CD4-positive, CD25-positive, alpha-beta regulatory T cell (primary cell): ENCODE data around the gene GRIP2. TPM values are rescaled to one million over a fixed set of nuclear protein-coding genes. Genes with fewer than 3 reads are reported as not detected.

Experiments
- ATAC-seq, 2 donors: fragments of 150-1000 bp; cut with Tn5 transposase; one replicate each; pipeline ENCODE4 v1.10.0; 2021; ENCODE audit warnings: low read depth in 2 of 2, moderate number of reproducible peaks in 2 of 2, moderate library complexity in 1 of 2
- DNase-seq, 3 donors: peaks; one replicate each; pipeline versions ENCODE4 v3.0.0 to v3.0.0-alpha.2; 2012 to 2022; ENCODE audit warnings: mixed read lengths in 1 of 3
- H3K27ac ChIP-seq: one replicate; pipeline ENCODE4 v1.7.0; 2013; ENCODE audit warnings: mild to moderate bottlenecking, low read length; ENCODE audit not compliant: insufficient read depth, poor library complexity, severe bottlenecking
- H3K27me3 ChIP-seq: one replicate; pipeline ENCODE4 v1.7.0; 2013; ENCODE audit warnings: low read length; ENCODE audit not compliant: control insufficient read depth, insufficient read depth
- H3K36me3 ChIP-seq: one replicate; pipeline ENCODE4 v1.7.0; 2013; ENCODE audit warnings: mild to moderate bottlenecking, low read length, moderate library complexity; ENCODE audit not compliant: control insufficient read depth, insufficient read depth
- H3K4me1 ChIP-seq: 2 replicates; pipeline ENCODE4 v1.7.0; 2013; ENCODE audit warnings: mild to moderate bottlenecking, low read length; ENCODE audit not compliant: insufficient read depth, control insufficient read depth, poor library complexity, severe bottlenecking
- H3K4me3 ChIP-seq: one replicate; pipeline ENCODE4 v1.7.0; 2013; ENCODE audit warnings: low read depth, mild to moderate bottlenecking, low read length, moderate library complexity
- H3K9me3 ChIP-seq, 2 experiments: 1 replicate in 1 of 2; 2 replicates in 1 of 2; pipeline ENCODE4 v1.7.0; 2013; ENCODE audit warnings: low read length in 2 of 2, mild to moderate bottlenecking in 1 of 2, moderate library complexity in 1 of 2; ENCODE audit not compliant: control insufficient read depth in 2 of 2
- H3K27ac Mint-ChIP-seq, 3 donors: one replicate each; pipeline ENCODE4 v1.8.0; 2020 to 2022; ENCODE audit warnings: mild to moderate bottlenecking in 3 of 3, mixed read lengths in 3 of 3, moderate library complexity in 2 of 3
- H3K27me3 Mint-ChIP-seq: one replicate; pipeline ENCODE4 v1.8.0; 2022; ENCODE audit warnings: mild to moderate bottlenecking, mixed read lengths
- H3K36me3 Mint-ChIP-seq: one replicate; pipeline ENCODE4 v1.8.0; 2020; ENCODE audit warnings: mixed read lengths
- H3K4me1 Mint-ChIP-seq, 4 donors: one replicate each; pipeline ENCODE4 v1.8.0; 2020 to 2022; ENCODE audit warnings: mixed read lengths in 4 of 4, mild to moderate bottlenecking in 1 of 4
- H3K4me3 Mint-ChIP-seq, 4 donors: one replicate each; pipeline ENCODE4 v1.8.0; 2020 to 2022; ENCODE audit warnings: mild to moderate bottlenecking in 4 of 4, mixed read lengths in 4 of 4, moderate library complexity in 3 of 4
- H3K9me3 Mint-ChIP-seq, 7 donors: one replicate each; pipeline ENCODE4 v1.8.0; 2020 to 2022; ENCODE audit warnings: mixed read lengths in 7 of 7, mild to moderate bottlenecking in 3 of 7, moderate library complexity in 2 of 7
- polyA plus RNA-seq, 4 donors: library from polyadenylated mRNA; unstranded; fragments of 300-500 nt; fragmentation: Illumina TruSeq; gene quantifications; one replicate each; pipeline ENCODE4 v1.2.3, GENCODE V29; 2021
- total RNA-seq: library from RNA; stranded (reverse); gene quantifications from one replicate; pipeline ENCODE4 v1.2.3, GENCODE V29; 2022

The GRIP2 gene
- total and polyA plus RNA-seq, 5 donors from 2014 or later, result 0.18 TPM; not detected in 4

DNA sequence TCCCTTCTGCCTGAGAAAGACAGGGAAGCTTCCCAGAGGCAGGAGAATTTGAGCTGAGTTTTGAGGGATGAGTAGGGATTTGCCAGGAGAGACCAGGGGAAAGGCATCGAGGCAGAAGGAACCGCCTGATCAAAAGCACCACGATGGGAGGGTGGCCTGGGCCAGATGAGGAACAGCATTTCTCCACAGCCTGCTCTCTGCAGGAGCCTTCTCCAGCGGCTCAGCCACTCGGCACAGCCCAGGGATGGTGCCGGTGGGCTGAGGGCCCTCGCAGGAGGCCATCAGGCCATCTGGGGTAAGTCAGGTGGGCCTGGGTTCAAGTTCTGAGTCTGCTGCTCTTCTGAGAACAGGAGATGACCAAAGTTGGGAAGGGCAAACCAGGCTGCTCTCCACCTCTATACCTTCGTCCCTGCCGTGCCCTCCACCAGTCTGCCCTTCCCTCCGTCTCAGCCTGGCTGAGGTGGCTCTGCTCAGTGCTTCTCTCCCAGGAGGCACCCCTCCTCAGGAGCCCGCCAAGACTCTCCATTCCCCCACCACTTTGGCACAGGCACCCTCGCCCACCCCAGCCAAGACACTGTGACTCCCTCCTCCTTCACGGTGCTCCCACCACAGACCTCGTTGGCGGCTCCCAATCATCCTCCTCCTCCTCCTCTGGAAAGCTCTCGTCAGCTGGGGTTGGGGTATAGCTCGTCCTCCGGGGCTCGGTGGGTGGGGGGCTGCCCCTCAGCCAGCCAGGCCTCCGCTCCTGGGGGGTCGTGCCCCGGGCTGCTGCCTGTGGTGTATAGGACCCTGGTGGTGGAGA, 34.9 kb downstream of the GRIP2 start:
- Histone ChIP-seq H3K4me1 (no peaks in the 10 kb centered on the region), H3K9me3 (peaks cover 7 to 15% of the 10 kb centered on the region in 2 experiments), H3K4me3 (no peak overlapping the region), H3K36me3 (no peaks in the 10 kb centered on the region), H3K27me3 (no peaks in the 10 kb centered on the region), H3K27ac (no peak overlapping the region)
- ATAC-seq, result no peak
- DNase-seq, result no peak
- Mint-ChIP-seq H3K4me3 (no peak overlapping the region), H3K27me3 (no peaks in the 10 kb centered on the region), H3K36me3 (no peaks in the 10 kb centered on the region), H3K27ac (no peak overlapping the region), H3K4me1 (peaks cover 0 to 4% (median 0%) of the 10 kb centered on the region in 4 donors), H3K9me3 (peaks cover under 1 to 17% (median 3%) of the 10 kb centered on the region in 7 donors)

GRCh38 chr3:14503706-14504065, 36.5 kb downstream of the GRIP2 start:
- no peak for ATAC-seq
- Mint-ChIP-seq H3K9me3 (peaks cover 1 to 17% (median 6%) of the 10 kb centered on the region in 7 donors), H3K4me3 (no peak overlapping the region), H3K27ac (no peak overlapping the region), H3K27me3 (peaks cover 2% of the 10 kb centered on the region), H3K36me3 (no peaks in the 10 kb centered on the region), H3K4me1 (peaks cover 0 to under 1% (median 0%) of the 10 kb centered on the region in 4 donors)
- H3K27me3 ChIP-seq, result no peaks in the 10 kb centered on the region
- H3K9me3 ChIP-seq, result peaks cover 7 to 15% of the 10 kb centered on the region in 2 experiments
- no peaks in the 10 kb centered on the region for H3K36me3 ChIP-seq
- no peaks in the 10 kb centered on the region for H3K4me1 ChIP-seq
- no peak for DNase-seq
- no peak overlapping the region for H3K27ac ChIP-seq
- H3K4me3 ChIP-seq, result no peak overlapping the region

DNA sequence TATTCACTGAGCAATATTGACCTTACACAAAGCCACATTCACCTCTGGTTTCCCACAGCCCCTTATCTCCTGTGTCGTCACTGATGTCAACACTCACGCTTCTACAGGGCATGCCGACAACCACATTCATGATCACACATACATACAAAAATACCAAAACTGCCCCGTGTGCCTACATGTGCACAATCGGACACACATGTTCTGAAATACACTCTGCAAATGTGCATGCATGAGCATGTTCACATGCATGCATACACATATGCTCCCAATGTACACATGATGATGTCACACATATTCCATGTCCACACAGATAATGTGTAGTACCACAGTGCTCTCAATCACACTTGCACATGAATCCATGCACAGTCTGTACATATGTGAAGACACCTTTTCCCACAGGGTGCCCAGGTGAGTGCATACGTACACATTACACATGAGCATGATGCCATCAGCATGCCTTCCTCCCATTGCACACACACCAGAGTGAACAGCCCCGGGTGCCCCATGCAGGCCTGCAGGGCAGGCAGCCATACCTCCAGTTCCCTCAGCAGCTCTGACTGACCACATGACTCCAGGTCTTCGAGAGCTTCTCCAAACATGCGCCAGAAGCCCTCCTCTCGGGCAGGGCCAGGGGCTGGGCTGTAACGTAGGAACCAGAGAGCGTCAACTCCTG, 37.0 kb downstream of the GRIP2 start:
- H3K4me3 Mint-ChIP-seq, result no peak overlapping the region
- peaks cover 4% of the 10 kb centered on the region for H3K27me3 Mint-ChIP-seq
- H3K4me3 ChIP-seq, result no peak overlapping the region
- no peak overlapping the region for H3K27ac ChIP-seq
- no peaks in the 10 kb centered on the region for H3K36me3 ChIP-seq
- peaks cover 1 to 17% (median 6%) of the 10 kb centered on the region in 7 donors for H3K9me3 Mint-ChIP-seq
- H3K27me3 ChIP-seq, result no peaks in the 10 kb centered on the region
- H3K4me1 ChIP-seq, result no peaks in the 10 kb centered on the region
- H3K27ac Mint-ChIP-seq, result no peak overlapping the region
- ATAC-seq, result no peak
- H3K36me3 Mint-ChIP-seq, result no peaks in the 10 kb centered on the region
- DNase-seq, result no peak
- H3K4me1 Mint-ChIP-seq, result no peaks in the 10 kb centered on the region
- H3K9me3 ChIP-seq, result peaks cover 7 to 15% of the 10 kb centered on the region in 2 experiments

DNA sequence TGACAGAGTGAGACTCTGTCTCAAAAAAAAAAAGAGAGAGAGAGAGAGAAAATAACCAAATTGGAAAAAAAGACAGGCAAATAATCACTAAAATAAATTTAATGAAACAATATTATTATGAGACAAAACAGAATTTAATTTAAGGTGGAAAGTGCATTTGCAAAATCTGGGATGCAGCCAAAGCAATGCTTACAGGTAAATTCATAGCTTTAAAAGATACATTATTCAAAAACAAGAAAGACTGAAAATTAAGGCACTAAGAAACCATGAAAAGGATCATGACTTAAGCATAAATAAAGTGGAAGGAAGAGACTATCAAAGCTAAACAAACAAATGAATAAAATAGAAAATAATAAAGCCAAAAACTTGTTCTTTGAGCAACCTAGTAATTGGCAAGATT, 37.7 kb downstream of the GRIP2 start:
- no peak for ATAC-seq
- peaks cover 2 to 18% (median 6%) of the 10 kb centered on the region in 7 donors for H3K9me3 Mint-ChIP-seq
- H3K4me3 Mint-ChIP-seq, result no peak overlapping the region
- no peak overlapping the region for H3K4me3 ChIP-seq
- no peak overlapping the region for H3K27ac Mint-ChIP-seq
- H3K27me3 Mint-ChIP-seq, result peaks cover 4% of the 10 kb centered on the region
- H3K9me3 ChIP-seq, result peaks cover 7 to 15% of the 10 kb centered on the region in 2 experiments
- no peak for DNase-seq
- no peak overlapping the region for H3K27ac ChIP-seq
- H3K4me1 ChIP-seq, result no peaks in the 10 kb centered on the region
- H3K36me3 Mint-ChIP-seq, result no peaks in the 10 kb centered on the region
- no peaks in the 10 kb centered on the region for H3K36me3 ChIP-seq
- no peaks in the 10 kb centered on the region for H3K27me3 ChIP-seq
- H3K4me1 Mint-ChIP-seq, result no peaks in the 10 kb centered on the region

DNA sequence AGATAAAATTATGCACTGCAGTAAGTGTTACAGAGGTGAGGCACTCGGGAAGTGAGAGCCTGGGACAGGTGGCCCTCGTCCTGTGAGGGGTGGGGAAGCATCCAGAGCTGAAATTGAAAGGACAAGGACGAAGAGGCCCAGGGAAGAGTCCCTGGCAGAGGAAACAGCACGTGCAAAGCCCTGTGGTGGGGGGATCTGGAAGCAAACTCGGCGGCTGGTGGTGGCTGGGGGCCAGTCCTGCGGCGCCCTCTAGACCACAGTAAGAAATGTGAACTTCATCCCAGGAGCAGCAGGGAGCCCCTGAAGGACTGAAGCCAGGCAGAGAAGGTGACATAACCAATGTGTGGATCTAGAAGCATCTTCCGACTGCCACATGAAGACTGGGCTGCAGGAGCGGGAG, 42.8 kb downstream of the GRIP2 start:
- Mint-ChIP-seq H3K4me3 (no peak overlapping the region), H3K9me3 (peaks cover 2 to 8% (median 4%) of the 10 kb centered on the region in 7 donors), H3K36me3 (no peaks in the 10 kb centered on the region), H3K27me3 (peaks cover 4% of the 10 kb centered on the region), H3K27ac (no peak overlapping the region), H3K4me1 (no peaks in the 10 kb centered on the region)
- Histone ChIP-seq H3K4me3 (no peak overlapping the region), H3K27ac (no peak overlapping the region), H3K27me3 (no peaks in the 10 kb centered on the region), H3K9me3 (peaks cover 0 to 7% of the 10 kb centered on the region in 2 experiments), H3K4me1 (no peaks in the 10 kb centered on the region), H3K36me3 (no peaks in the 10 kb centered on the region)
- ATAC-seq (no peak), DNase-seq (no peak)

DNA sequence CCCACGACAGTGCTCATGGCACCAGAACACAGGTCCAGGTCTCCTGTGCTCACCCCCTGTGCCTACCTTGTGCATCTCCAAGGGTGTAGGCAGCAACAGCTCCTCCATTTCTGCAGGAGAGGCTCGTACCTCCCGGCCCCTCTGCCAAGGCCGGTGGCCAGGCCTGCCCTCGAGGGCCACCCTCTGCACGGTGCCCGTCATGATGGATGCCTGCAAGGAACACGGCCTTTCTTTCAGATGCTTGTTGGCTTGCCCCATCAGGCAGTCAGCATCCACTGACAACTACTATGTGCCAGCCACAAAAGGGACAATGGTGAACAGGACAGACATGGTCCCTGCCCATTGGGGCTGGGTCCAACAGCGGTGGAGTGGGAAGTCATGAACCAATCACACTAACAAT, 43.8 kb downstream of the GRIP2 start:
- H3K36me3 ChIP-seq, result no peaks in the 10 kb centered on the region
- no peaks in the 10 kb centered on the region for H3K4me1 ChIP-seq
- H3K4me3 ChIP-seq, result no peak overlapping the region
- H3K27me3 ChIP-seq, result no peaks in the 10 kb centered on the region
- Mint-ChIP-seq H3K9me3 (peaks cover 2 to 6% (median 3%) of the 10 kb centered on the region in 7 donors), H3K4me3 (no peak overlapping the region), H3K27me3 (peaks cover 4% of the 10 kb centered on the region), H3K27ac (no peak overlapping the region), H3K36me3 (no peaks in the 10 kb centered on the region), H3K4me1 (no peaks in the 10 kb centered on the region)
- DNase-seq (no peak), ATAC-seq (no peak)
- no peak overlapping the region for H3K27ac ChIP-seq
- peaks cover 0 to 1% of the 10 kb centered on the region in 2 experiments for H3K9me3 ChIP-seq

DNA sequence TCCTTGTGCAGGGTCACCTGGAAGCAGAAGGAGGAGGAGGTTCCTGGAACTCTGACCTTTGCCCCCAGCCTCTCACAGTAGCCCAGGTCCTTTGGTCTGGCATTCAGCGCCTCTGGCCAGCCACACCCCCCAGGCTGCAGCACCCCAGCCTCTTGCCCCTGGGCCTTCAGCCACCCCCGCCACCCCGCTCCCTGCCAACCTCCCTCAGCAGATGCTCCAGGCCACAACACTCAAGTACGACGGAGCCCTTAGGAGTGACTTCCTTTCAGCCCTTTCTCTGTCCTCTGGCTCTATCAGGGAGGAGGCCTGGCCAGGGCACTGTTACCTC, 45.2 kb downstream of the GRIP2 start:
- DNase-seq, result no peak
- Histone ChIP-seq H3K4me1 (no peaks in the 10 kb centered on the region), H3K27ac (no peak overlapping the region), H3K27me3 (no peaks in the 10 kb centered on the region), H3K9me3 (no peaks in the 10 kb centered on the region), H3K4me3 (no peak overlapping the region), H3K36me3 (no peaks in the 10 kb centered on the region)
- no peak overlapping the region for H3K27ac Mint-ChIP-seq
- H3K4me1 Mint-ChIP-seq, result no peaks in the 10 kb centered on the region
- peaks cover 8% of the 10 kb centered on the region for H3K36me3 Mint-ChIP-seq
- H3K4me3 Mint-ChIP-seq, result no peak overlapping the region
- ATAC-seq, result no peak
- H3K9me3 Mint-ChIP-seq, result peaks cover 0 to 2% (median 0%) of the 10 kb centered on the region in 7 donors
- H3K27me3 Mint-ChIP-seq, result peaks cover 4% of the 10 kb centered on the region
